HepG2 (cell line): ENCODE data around the gene MT1M. TPM values are rescaled to one million over a fixed set of nuclear protein-coding genes. Genes with fewer than 3 reads are reported as not detected.

Experiments used
- CBX1 ChIP-seq: IDR thresholded peaks from one replicate; pipeline ENCODE4 v1.6.1; 2016; ENCODE audit warnings: antibody characterized with exemption, low read depth
- CEBPG ChIP-seq: IDR thresholded peaks from 2 replicates; pipeline ENCODE4 v1.6.1; 2016
- HCFC1 ChIP-seq: fragments of 150-350 bp; IDR thresholded peaks from 2 replicates; pipeline ENCODE4 v1.6.1; 2014; ENCODE audit warnings: low read depth, low read length
- HIC2 ChIP-seq: sonication (generic); formaldehyde crosslinking; IDR thresholded peaks from 2 replicates; pipeline ENCODE4 v1.9.0; 2022; ENCODE audit warnings: low read depth, missing genetic modification reagents
- HNF1B ChIP-seq: sonication (generic); formaldehyde crosslinking; IDR thresholded peaks from 2 replicates; pipeline ENCODE4 v1.5.1; 2020; ENCODE audit warnings: mild to moderate bottlenecking, moderate library complexity, missing genetic modification reagents
- KLF11 ChIP-seq: IDR thresholded peaks from 2 replicates; pipeline ENCODE4 v1.6.1; 2016; ENCODE audit warnings: missing compliant biosample characterization
- KLF16 ChIP-seq, 2 experiments: sonication (generic) in 1 of 2; formaldehyde crosslinking in 1 of 2; IDR thresholded peaks; 2 replicates each; pipeline versions ENCODE4 v1.6.1 to v1.8.0; 2016 to 2023; ENCODE audit warnings: missing genetic modification reagents in 2 of 2, missing compliant biosample characterization in 1 of 2
- MYPOP ChIP-seq: sonication (generic); formaldehyde crosslinking; IDR thresholded peaks from 2 replicates; pipeline ENCODE4 v1.8.1; 2023; ENCODE audit warnings: mild to moderate bottlenecking, moderate library complexity, missing genetic modification reagents
- PCBP1 ChIP-seq: fragments of 200-400 bp; formaldehyde crosslinking; IDR thresholded peaks from 2 replicates; pipeline ENCODE4 v1.6.1; 2017; ENCODE audit warnings: mild to moderate bottlenecking, low read depth, low read length, borderline replicate concordance
- POLR2AphosphoS5 ChIP-seq: IDR thresholded peaks from 2 replicates; pipeline ENCODE4 v1.6.1; 2012; ENCODE audit warnings: low read depth, low read length
- ZNF142 ChIP-seq: sonication (generic); formaldehyde crosslinking; IDR thresholded peaks from 2 replicates; pipeline ENCODE4 v1.4.0; 2020; ENCODE audit warnings: missing genetic modification reagents
- ZNF446 ChIP-seq: sonication (generic); formaldehyde crosslinking; IDR thresholded peaks from 2 replicates; pipeline ENCODE4 v1.5.0; 2020; ENCODE audit warnings: mild to moderate bottlenecking, missing genetic modification reagents
- ZNF780A ChIP-seq: sonication (generic); formaldehyde crosslinking; IDR thresholded peaks from 2 replicates; pipeline ENCODE4 v1.8.0; 2022; ENCODE audit warnings: mild to moderate bottlenecking, missing genetic modification reagents, moderate library complexity
- ZNF891 ChIP-seq: sonication (generic); formaldehyde crosslinking; IDR thresholded peaks from 2 replicates; pipeline ENCODE4 v1.5.0; 2020; ENCODE audit warnings: mild to moderate bottlenecking, missing genetic modification reagents
- ZXDC ChIP-seq: sonication (generic); formaldehyde crosslinking; IDR thresholded peaks from 2 replicates; pipeline ENCODE4 v1.5.0; 2020; ENCODE audit warnings: mild to moderate bottlenecking, missing genetic modification reagents
- polyA plus RNA-seq, 8 experiments: library from polyadenylated mRNA; depleted of rRNA in 3 of 8; stranded (reverse) in 7 of 8; unstranded in 1 of 8; fragments of >200 nt; fragmentation: Illumina TruSeq in 4 of 8; extraction: Trizol in 4 of 8; gene quantifications; 2 replicates each; pipeline versions ENCODE4 v1.2.1 to v1.2.3, GENCODE V29; 2011 to 2016; ENCODE audit warnings: low read depth in 4 of 8, missing spikeins in 1 of 8, mixed read lengths in 1 of 8; ENCODE audit not compliant: insufficient read depth in 1 of 8
- total RNA-seq, 5 experiments: library from RNA; depleted of rRNA; stranded (reverse); fragments of >200 nt; fragmentation: Illumina TruSeq; extraction: Trizol; gene quantifications; 2 replicates each; pipeline ENCODE4 v1.2.3, GENCODE V29; 2016; ENCODE audit warnings: low read depth in 1 of 5

Gene MT1M
- total and polyA plus RNA-seq, 2 of the 13 experiments (the other 11 are each of a cell fraction or from before 2014, with no cell fraction given): 4.6 TPM; not detected in 1

- no peak; the same call in 1 of the 2 replicates for TF ChIP-seq CEBPG (CRISPR knock-in tag)
- TF ChIP-seq CBX1: peak; percentile 37
- 0 out of 2 replicates have a peak, but pooled peaks have one; percentile 71 for TF ChIP-seq ZXDC (CRISPR knock-in tag)
- TF ChIP-seq MYPOP (CRISPR knock-in tag): peak; percentile 99
- TF ChIP-seq HIC2 (CRISPR knock-in tag): 0 out of 2 replicates have a peak, but pooled peaks have one; percentile 8
- TF ChIP-seq ZNF142: peak; percentile 95
- TF ChIP-seq HNF1B (CRISPR knock-in tag): peak; percentile 43
- peak in 1 of 2 experiments; percentile 91; a peak in 2 of 4 replicates for TF ChIP-seq KLF16 (CRISPR knock-in tag; IDR thresholded peaks at IDR 0.05)
- TF ChIP-seq PCBP1: 0 out of 2 replicates have a peak, but pooled peaks have one; percentile 60
- TF ChIP-seq ZNF446 (CRISPR knock-in tag): peak; percentile 87; the same call in 1 of the 2 replicates
- TF ChIP-seq HCFC1: peak; percentile 14; the same call in 1 of the 2 replicates
- TF ChIP-seq POLR2AphosphoS5: peak; percentile 73
- peak; percentile 44; the same call in 1 of the 2 replicates for TF ChIP-seq ZNF780A
- TF ChIP-seq KLF11 (CRISPR knock-in tag): peak; percentile 14; the same call in 1 of the 2 replicates
- peak; percentile 82 for TF ChIP-seq ZNF891
Observed at GRCh38 chr16:56608043-56608875, 24.2 kb upstream of the MT1M start, which contains the start of gene MT2A (continued).
